Spleen (tissue), 11 donors: Measurements from ENCODE around the gene UQCRC1. TPM values are rescaled to one million over a fixed set of nuclear protein-coding genes. Genes with fewer than 3 reads are reported as not detected.

Experiments used
- DNase-seq: peaks from one replicate; pipeline ENCODE4 v3.0.0-alpha.2; 2020
- H3K27ac ChIP-seq, 8 donors: fragments of 200-600 bp; sonication (generic) in 7 of 8; 1 replicate in 4 of 8; 2 replicates in 4 of 8; pipeline versions ENCODE4 v1.5.0 to v1.8.0; 2016 to 2021; ENCODE audit warnings: inconsistent platforms in 4 of 8, mild to moderate bottlenecking in 4 of 8, moderate library complexity in 1 of 8
- H3K27me3 ChIP-seq, 7 donors: fragments of 200-600 bp; sonication (generic) in 6 of 7; replicated peaks in 1 of 7; 1 replicate in 4 of 7; 2 replicates in 3 of 7; pipeline versions ENCODE4 v1.5.0 to v1.8.0; 2016 to 2021; ENCODE audit warnings: inconsistent platforms in 3 of 7, mild to moderate bottlenecking in 1 of 7
- H3K36me3 ChIP-seq, 6 donors: fragments of 200-600 bp; sonication (generic) in 5 of 6; 1 replicate in 4 of 6; 2 replicates in 2 of 6; pipeline versions ENCODE4 v1.5.0 to v1.8.0; 2016 to 2021; ENCODE audit warnings: inconsistent platforms in 2 of 6
- H3K4me1 ChIP-seq, 6 donors: fragments of 200-600 bp; sonication (generic) in 5 of 6; 1 replicate in 3 of 6; 2 replicates in 3 of 6; pipeline versions ENCODE4 v1.5.0 to v1.8.0; 2016 to 2021; ENCODE audit warnings: inconsistent platforms in 3 of 6
- H3K4me3 ChIP-seq, 8 donors: fragments of 200-600 bp; sonication (generic) in 7 of 8; 1 replicate in 4 of 8; 2 replicates in 4 of 8; pipeline versions ENCODE4 v1.5.0 to v1.8.0; 2016 to 2021; ENCODE audit warnings: inconsistent platforms in 4 of 8, mild to moderate bottlenecking in 4 of 8, moderate library complexity in 2 of 8
- H3K9me3 ChIP-seq, 8 donors: fragments of 200-600 bp; sonication (generic) in 7 of 8; 1 replicate in 4 of 8; 2 replicates in 4 of 8; pipeline versions ENCODE4 v1.5.0 to v1.8.0; 2016 to 2021; ENCODE audit warnings: inconsistent platforms in 4 of 8
- CTCF ChIP-seq, 11 experiments: fragments of 200-600 bp in 7 of 11; fragments of 450-650 bp in 4 of 11; sonication (generic) in 4 of 11; IDR thresholded peaks in 8 of 11; conservative IDR thresholded peaks in 3 of 11; 1 replicate in 7 of 11; 2 replicates in 4 of 11; pipeline versions ENCODE4 v1.4.0 to v1.8.0; 2016 to 2021; ENCODE audit warnings: antibody characterized with exemption in 11 of 11, inconsistent platforms in 4 of 11, mild to moderate bottlenecking in 1 of 11
- POLR2A ChIP-seq, 3 donors: fragments of 450-650 bp; IDR thresholded peaks; one replicate each; pipeline ENCODE4 v1.5.1; 2017; ENCODE audit warnings: antibody characterized with exemption in 3 of 3, mild to moderate bottlenecking in 1 of 3
- POLR2AphosphoS5 ChIP-seq, 3 donors: sonication (generic); formaldehyde crosslinking; IDR thresholded peaks; one replicate each; pipeline ENCODE4 v1.5.1; 2017; ENCODE audit warnings: antibody characterized with exemption in 3 of 3
- WGBS, 5 donors: extraction: QIAGEN DNeasy Blood & Tissue Kit in 3 of 5; methylation state at CpG; one replicate each; pipeline versions ENCODE4 v1.1.5 to v1.1.7; 2013 to 2018; 5-methylcytosine and 5-hydroxymethylcytosine counted together
- intact Hi-C: fragments of 100-400 bp; cut with DNase I; formaldehyde crosslinking; loops from one replicate; pipeline ENCODE4 v1.15.0; 2023; ENCODE audit warnings: low total_unique reads
- polyA plus RNA-seq, 3 donors: library from polyadenylated mRNA; stranded (reverse); fragments of 200-250 nt; gene quantifications; one replicate each; pipeline ENCODE4 v1.2.1, GENCODE V29; 2013
- total RNA-seq, 7 donors: library from RNA; depleted of rRNA in 3 of 7; stranded (reverse); fragments of >200 nt in 3 of 7; fragmentation: NEBNext Ultra II Directional in 4 of 7; extraction: Animal tissue kit (Norgen Biotek cat#: 25700) in 4 of 7; gene quantifications; one replicate each; pipeline versions ENCODE4 v1.1.0 to v1.2.1, GENCODE V29; 2016 to 2021
- donor health status: healthy with polysubstance abuse.
- donor health status: DM: no; HTN: no; CAD: no; lungs with moderate emphysema.
- donor health status: DM: no; HTN: no; CAD: no.
- donor health status: Bipolar disorder and iron deficiency.
- donor health status: healthy.
- donor health status: DM: no; HTN: no; CAD: no.
- donor health status: DM: yes; HTN: yes; CAD: no.

Gene UQCRC1
- total and polyA plus RNA-seq, 10 donors: 88.6 to 222 (median 128) TPM

DNA sequence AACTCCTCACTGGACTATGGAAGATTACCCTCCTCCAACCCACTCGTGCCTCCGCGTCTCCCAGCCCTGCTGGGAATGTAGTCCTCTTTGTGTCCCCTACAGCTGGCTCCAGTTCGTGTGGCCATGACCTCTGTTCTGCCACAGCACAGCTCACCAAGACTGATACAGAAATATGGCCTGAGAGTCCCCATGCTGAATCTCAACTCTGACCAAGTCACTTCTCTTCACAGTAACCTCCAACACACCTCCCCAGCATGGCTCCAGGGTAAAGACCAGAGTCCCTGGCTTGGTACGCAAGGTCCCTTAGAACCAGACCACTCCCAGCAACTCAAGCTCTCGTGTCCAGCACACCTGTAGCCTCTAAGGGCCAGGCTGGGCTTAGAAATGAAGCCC, 12.0 kb downstream of the UQCRC1 start:
- no peaks in the 10 kb centered on the region for H3K9me3 ChIP-seq
- H3K36me3 ChIP-seq: peaks cover 10 to 59% (median 54%) of the 10 kb centered on the region in 6 donors
- intact Hi-C loops: no loop called here
- peaks cover 0 to 38% (median 16%) of the 10 kb centered on the region in 7 donors for H3K27me3 ChIP-seq
- no peak for DNase-seq
- no peak overlapping the region for H3K4me3 ChIP-seq
- TF ChIP-seq POLR2AphosphoS5 (IDR thresholded peaks at IDR 0.05) (peak in 1 of 3 donors; percentile 30), CTCF (IDR thresholded peaks at IDR 0.05 in 8 of 11, conservative IDR thresholded peaks at IDR 0.05 in 3 of 11) (no peak)
- 76 to 85% (median 83%) methylated on average over 5 to 6 of the region's 6 CpGs for WGBS, 5 donors
- peaks cover 0 to 46% (median 25%) of the 10 kb centered on the region in 6 donors for H3K4me1 ChIP-seq
- peak overlapping the region in 7 of 8 donors; percentile 35 to 79 (median 73) for H3K27ac ChIP-seq

- TF ChIP-seq POLR2AphosphoS5 (IDR thresholded peaks at IDR 0.05) (peak in 1 of 3 donors; percentile 24), CTCF (IDR thresholded peaks at IDR 0.05 in 8 of 11, conservative IDR thresholded peaks at IDR 0.05 in 3 of 11) (no peak)
- DNase-seq: no peak
- no peaks in the 10 kb centered on the region for H3K9me3 ChIP-seq
- H3K27ac ChIP-seq: peak overlapping the region in 6 of 8 donors; percentile 1 to 79 (median 74)
- 78 to 87% (median 82%) methylated on average over 8 of the region's 8 CpGs for WGBS, 5 donors
- H3K36me3 ChIP-seq: peaks cover 10 to 53% (median 48%) of the 10 kb centered on the region in 6 donors
- peaks cover 0 to 43% (median 16%) of the 10 kb centered on the region in 7 donors for H3K27me3 ChIP-seq
- H3K4me1 ChIP-seq: peaks cover 0 to 46% (median 25%) of the 10 kb centered on the region in 6 donors
- intact Hi-C loops: no loop called here
- no peak overlapping the region for H3K4me3 ChIP-seq
Measured at GRCh38 chr3:48596676-48597407, 12.6 kb downstream of the UQCRC1 start.

- DNase-seq: no peak
- Histone ChIP-seq H3K4me1 (peaks cover 0 to 46% (median 25%) of the 10 kb centered on the region in 6 donors), H3K36me3 (peaks cover 5 to 46% (median 41%) of the 10 kb centered on the region in 6 donors), H3K27me3 (peaks cover 0 to 50% (median 16%) of the 10 kb centered on the region in 7 donors), H3K27ac (peak overlapping the region in 5 of 8 donors; percentile 14 to 79 (median 75)), H3K9me3 (no peaks in the 10 kb centered on the region), H3K4me3 (no peak overlapping the region)
- TF ChIP-seq POLR2AphosphoS5 (IDR thresholded peaks at IDR 0.05): peak in 1 of 3 donors; percentile 16
- no peak for TF ChIP-seq CTCF (IDR thresholded peaks at IDR 0.05 in 8 of 11, conservative IDR thresholded peaks at IDR 0.05 in 3 of 11)
- WGBS, 5 donors: 76 to 82% (median 78%) methylated on average over 5 of the region's 5 CpGs
- intact Hi-C loops: no loop called here
Measured at GRCh38 chr3:48596157-48596556, 13.3 kb downstream of the UQCRC1 start.

DNA sequence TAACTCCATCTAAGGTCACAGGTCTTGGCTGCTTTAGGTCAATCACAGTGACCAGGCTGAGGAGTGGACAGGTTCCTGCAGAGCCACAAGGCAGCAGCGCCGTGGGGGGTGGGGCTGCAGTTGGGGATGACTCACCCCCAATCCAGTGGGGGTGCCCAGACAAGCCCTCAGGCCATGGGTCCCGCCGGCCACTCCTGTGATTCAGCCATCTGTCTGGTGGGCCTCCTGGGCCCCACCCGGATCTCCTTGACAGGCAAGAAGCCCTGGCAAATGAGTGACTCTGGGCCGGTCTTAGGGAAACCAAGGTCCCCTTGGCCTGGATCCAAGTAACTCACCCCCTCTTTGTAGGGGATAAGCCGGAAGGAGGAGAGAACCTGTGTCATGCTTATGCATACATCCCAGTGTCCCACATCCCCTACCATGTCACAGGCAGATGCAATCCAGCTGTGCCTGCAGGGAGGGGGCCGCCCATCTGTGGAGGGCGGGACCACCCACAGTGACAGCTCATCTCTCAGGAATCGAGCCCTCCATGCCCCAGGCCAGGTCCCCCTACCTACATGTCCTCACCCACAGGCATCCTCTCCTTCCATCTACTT, 13.8 kb downstream of the UQCRC1 start:
- Histone ChIP-seq H3K4me3 (no peak overlapping the region), H3K27me3 (peaks cover 0 to 50% (median 16%) of the 10 kb centered on the region in 7 donors), H3K9me3 (no peaks in the 10 kb centered on the region), H3K4me1 (peaks cover 0 to 46% (median 25%) of the 10 kb centered on the region in 6 donors), H3K27ac (peak overlapping the region in 5 of 8 donors; percentile 14 to 79 (median 75)), H3K36me3 (peaks cover 3 to 41% (median 36%) of the 10 kb centered on the region in 6 donors)
- 34 to 70% (median 47%) methylated on average over 5 to 10 of the region's 10 CpGs for WGBS, 5 donors
- DNase-seq: no peak
- intact Hi-C loops: no loop called here
- TF ChIP-seq CTCF (IDR thresholded peaks at IDR 0.05 in 8 of 11, conservative IDR thresholded peaks at IDR 0.05 in 3 of 11) (no peak), POLR2A (IDR thresholded peaks at IDR 0.05) (no peak), POLR2AphosphoS5 (IDR thresholded peaks at IDR 0.05) (peak in 2 of 3 donors; percentile 14 to 32)
